GM19397 (cell line): Measurements from ENCODE around the gene PATZ1.
"Not testable (repeated sequence)": the region's sequence is repeated elsewhere in the genome, so short reads cannot be mapped to it uniquely, and the experiment has no call there.

Experiments used
- ATAC-seq: cut with Tn5 transposase; IDR thresholded peaks from one replicate; pipeline ENCODE4 v1.9.1; 2021; ENCODE audit warnings: mild to moderate bottlenecking, moderate library complexity; ENCODE audit not compliant: unreplicated experiment

The PATZ1 gene

GRCh38 chr22:31314220-31314619 lies 31.9 kb downstream of the PATZ1 start:
- ATAC-seq, result not testable (repeated sequence)

- ATAC-seq, result no peak
Observed at GRCh38 chr22:31313366-31314147, 32.6 kb downstream of the PATZ1 start.

- ATAC-seq, result no peak
Observed at GRCh38 chr22:31308181-31308580, 38.0 kb downstream of the PATZ1 start.

GRCh38 chr22:31305194-31305593 lies 41.0 kb downstream of the PATZ1 start:
- ATAC-seq, result no peak

DNA sequence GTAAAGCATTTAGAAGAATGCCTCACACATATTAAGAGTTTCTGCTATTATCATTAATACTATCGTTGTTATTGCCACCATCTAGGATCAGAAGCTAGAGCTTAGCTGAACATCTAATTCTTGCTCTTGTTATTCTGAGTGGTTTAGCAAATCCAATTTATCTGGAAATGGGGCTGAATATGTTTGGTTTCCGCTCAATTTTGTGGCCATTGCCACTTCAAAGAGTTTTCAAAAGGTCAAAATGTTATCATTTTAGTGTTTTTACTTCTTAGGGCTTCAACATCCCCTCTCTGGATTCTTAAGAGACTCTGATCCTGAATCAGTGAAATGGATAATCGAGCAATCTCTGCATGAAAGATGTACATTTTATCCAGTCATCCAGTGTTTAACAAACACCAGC lies 43.6 kb downstream of the PATZ1 start:
- ATAC-seq, result no peak

GRCh38 chr22:31302006-31302405 lies 44.1 kb downstream of the PATZ1 start:
- no peak for ATAC-seq

DNA sequence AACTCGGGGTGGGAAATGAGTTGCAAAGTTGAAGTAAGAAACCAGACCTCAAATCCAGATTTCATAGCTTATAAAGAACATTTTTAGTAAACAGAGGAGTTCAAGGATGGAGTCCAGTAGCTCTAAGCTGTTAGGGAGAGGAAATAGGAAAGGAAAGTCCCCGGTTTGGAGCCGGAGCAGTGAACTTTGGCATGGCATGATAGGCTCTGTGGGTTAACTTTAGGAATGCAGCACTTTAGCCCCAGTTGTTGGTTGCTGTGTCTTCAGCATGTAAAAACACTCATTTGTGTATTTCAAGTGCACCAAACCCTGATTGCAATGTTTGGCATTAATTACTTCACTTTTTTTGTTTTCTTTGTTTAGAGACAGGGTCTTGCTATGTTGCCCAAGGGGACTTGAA lies 45.2 kb downstream of the PATZ1 start:
- no peak for ATAC-seq

DNA sequence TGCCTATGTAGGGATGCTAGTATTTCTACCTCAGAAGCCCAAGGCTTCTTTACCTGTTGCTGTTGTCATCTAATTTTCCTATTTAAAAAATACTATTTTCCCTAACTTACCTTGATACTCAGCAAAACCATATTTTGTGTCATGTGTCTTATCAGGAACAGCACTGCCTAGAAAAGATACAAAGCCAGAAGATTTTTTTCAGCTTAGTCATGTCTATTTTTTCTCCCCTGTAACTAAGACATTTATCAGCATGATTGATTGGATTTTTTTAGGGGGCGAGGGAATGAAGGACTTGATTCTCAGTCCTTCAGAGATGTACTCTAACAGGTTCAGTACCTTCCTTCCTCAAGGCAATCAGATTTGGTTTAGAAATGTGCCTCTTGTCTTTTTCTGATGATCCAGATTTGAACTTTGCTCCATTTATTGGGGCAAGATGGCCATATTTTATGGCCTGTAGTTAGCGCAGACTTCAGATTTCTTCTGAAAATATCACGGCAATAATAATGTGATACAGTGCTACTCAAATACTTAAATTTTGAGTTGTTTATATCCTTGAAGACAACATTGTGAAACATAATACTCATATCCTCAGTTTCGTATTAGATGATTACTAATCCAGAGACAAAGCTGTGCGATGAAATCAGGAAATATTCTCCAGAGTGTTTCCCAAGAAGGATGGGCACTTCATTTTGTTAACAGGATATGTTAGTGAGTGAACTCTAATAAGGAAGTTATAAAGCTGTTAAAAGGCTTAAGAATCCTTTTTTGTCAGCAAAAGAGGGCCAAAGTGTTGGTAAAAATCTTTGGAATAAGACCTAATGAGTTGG lies 50.1 kb downstream of the PATZ1 start:
- no peak for ATAC-seq

DNA sequence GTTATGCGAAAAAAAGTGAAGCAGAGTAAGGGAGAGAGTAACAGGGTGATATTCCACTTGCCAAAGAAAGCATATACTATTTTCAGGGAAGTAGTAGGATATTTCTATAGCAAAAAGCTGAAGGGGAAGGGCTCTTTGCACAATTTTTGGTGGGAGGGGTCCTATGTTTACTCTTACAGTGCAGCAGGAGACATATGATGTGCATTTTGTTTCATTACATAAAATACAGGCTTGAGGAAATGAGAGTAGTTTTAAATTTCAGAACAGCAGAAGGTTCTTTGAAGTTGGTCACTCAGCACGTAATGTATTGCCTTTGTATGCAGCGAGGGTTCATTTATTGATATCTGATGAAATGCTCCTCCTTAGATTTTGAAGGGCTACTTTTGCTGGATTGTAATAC lies 50.8 kb downstream of the PATZ1 start:
- no peak for ATAC-seq

GRCh38 chr22:31292236-31292989 lies 53.7 kb downstream of the PATZ1 start, which contains the start of gene PIK3IP1:
Gene PIK3IP1 (minus strand): TSS chr22:31292488. CDS start chr22:31292344, 144 bp downstream.
- ATAC-seq, result no peak

DNA sequence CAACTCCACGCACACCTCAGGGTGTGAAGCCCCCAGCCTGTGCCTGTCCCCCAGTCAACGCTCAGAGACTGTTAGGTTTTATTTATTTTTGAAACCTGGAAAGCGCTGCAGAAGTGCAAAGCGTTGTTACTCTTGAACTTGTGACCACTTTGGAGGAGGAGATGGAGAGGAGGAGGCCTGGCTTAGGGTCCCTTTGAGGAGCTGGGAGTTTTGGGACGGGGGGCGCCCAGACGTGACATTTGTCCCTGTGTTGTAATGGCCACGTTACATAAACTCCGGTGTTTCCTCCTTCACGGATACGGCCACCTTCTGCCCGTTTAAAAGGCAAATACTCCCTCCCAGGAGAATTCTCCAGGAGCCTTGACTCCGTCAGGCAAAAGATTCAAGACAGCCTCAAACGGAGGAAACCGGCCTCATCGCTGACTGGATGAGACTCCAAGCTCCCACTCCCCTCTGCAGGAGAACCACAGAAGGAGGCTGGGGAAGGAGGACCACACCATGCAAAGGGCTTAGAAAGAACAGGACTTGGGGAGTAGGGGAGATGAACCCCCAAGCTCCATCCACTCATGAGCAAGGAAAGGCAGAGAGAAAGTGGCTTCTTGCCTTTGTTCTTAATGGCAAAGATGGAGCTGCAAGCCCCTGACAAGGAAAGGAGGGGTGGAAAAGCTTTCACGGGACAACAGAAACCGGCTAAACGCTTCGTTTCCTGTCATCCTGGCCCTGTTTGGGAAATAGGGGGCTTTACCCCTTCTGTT lies 54.5 kb downstream of the PATZ1 start:
- no peak for ATAC-seq

GRCh38 chr22:31290494-31291471 lies 55.4 kb downstream of the PATZ1 start:
- ATAC-seq, result peak; percentile 90

DNA sequence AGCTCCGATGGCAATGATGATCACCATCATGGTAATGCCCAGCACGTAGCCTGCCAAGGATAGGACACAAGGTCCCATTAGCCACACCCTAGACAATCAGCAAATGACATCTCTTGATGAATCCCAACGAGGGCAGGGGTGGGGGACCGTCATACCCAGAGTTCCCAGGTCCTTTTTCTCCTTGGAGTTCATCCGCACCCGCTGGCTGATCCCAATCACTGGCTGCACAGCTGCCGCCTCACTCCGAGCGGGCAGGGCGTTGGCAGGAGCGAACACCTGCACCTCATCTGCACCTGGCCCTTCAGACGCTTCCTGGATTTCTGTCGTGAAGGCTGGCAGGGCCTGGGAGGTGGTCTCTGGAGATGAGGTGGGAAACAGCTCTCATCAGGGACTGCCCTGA lies 56.8 kb downstream of the PATZ1 start:
- no peak for ATAC-seq

DNA sequence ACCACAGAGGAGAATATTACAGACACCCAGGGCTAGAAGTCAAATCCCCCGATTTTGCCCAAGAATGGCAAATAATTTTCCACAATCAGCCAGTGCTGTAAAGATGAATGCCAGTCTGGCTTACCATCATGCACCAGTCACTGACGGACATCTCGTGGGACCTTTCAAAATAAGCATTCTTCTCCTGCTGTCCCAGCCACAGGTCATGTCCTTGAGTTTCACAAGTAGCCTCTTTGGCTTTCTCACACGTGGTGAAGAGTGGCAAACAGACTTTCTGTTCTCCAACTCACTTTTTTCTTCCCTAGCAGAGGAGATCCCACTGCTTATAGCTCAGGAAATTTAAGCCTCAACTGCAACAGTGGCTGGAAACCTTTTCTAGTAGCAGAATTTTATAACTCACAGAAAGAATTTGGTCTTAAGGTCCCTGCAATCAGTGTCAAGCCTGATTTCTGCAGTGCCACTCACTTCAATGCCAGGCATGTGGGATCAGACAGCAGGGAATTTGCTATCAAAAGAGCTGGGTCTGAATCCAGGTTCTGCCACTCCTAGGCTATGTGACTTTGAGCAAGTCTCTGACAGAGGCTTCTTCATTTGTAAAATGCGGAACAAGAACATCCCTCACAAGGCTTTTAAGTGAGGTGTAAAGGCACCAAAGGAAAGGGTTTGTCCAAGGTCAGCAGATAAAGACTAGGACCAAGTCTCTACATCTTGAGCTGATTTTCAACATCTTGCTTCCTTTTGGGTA lies 57.5 kb downstream of the PATZ1 start:
- no peak for ATAC-seq

DNA sequence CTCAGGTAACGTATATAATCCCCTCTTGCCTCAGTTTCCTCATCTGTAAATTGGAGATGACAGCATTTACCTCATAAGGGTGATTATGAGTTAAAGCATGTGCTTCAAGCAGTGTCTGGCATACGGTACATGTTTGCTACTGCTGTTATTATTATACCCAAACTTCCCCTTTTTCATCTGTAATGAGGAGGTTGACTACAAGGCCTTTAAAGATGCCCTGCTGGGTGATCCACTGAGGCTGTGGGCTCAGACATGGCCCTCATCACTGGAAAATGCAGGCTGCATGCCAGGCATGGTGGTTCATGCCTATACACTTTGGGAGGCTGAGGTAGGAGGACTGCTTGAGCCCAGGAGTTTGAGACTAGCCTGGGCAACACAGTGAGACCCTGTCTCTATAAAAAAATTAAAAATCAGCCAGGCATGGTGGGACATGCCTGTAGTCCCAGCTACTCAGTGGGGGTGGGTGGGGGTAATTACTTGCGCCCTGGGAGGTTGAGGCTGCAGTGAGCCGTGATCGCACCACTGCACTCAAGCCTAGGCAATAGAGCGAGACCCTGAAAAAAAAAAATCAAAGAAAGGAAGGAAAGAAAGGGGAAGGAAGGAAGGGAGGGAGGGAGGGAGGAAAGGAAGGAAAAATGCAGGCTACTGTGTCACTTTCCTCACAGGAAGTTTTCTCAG lies 58.2 kb downstream of the PATZ1 start:
- no peak for ATAC-seq

DNA sequence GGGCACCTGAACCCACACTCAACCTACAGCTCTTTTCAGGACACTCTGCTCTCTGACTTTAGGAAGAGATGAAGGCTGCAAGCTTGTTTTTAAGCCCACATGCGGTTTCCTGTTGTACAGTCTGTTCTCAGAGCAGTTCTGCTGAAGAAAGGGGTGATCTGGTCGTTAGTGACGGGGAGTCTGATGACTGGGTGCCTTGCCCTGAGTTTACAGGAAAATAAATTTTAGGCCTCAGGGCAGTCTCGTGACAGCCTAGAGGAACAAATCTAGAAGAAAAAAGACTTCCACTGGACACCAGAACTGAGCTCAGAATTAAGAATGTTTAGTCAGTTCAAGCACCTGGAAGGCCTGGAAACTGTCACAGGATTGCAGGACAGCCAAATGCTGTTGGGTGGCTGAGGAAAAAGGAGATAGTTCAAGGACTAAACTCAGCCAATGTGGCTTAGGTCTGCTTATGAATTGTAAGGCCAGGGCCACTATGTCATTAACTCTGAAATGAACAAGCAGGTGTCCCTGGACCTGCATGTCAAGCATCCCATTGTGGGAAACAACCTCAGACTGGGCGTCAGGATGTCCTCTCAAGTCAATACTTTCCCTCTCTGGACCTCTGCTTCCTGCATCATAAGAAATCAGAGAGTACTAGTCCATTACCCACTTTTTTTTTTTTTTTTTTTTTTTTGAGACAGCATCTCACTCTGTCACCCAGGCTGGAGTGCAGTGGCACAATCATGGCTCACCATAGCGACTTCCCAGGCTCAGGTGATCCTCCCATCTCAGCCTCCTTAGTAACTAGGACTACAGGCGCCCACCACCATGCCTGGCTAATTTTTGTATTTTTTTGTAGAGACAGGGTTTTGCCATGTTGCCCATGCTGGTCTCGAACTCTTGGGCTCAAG lies 59.5 kb downstream of the PATZ1 start:
- ATAC-seq, result no peak
